ENCODE measurements around the gene COL25A1.

DNA sequence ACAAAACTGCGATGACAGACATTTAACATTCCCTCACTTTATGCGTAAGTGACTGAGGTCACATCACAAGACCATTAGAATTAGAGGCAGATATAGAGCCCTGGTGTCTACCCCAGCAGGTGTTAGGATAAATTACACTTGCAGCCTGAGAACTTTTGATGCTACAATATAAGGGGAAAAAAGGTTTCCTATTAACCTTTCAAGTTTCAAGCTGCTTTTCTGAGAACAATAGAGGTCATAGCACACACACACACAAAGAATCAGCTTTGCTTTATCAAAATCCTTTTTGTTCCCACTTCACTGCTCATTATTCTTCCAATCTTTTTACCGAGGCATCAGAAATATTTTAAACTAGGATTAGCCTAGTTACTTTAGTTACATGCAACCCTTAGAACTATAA is 119.8 kb downstream of the COL25A1 start:
- TF ChIP-seq, protein P1, sequence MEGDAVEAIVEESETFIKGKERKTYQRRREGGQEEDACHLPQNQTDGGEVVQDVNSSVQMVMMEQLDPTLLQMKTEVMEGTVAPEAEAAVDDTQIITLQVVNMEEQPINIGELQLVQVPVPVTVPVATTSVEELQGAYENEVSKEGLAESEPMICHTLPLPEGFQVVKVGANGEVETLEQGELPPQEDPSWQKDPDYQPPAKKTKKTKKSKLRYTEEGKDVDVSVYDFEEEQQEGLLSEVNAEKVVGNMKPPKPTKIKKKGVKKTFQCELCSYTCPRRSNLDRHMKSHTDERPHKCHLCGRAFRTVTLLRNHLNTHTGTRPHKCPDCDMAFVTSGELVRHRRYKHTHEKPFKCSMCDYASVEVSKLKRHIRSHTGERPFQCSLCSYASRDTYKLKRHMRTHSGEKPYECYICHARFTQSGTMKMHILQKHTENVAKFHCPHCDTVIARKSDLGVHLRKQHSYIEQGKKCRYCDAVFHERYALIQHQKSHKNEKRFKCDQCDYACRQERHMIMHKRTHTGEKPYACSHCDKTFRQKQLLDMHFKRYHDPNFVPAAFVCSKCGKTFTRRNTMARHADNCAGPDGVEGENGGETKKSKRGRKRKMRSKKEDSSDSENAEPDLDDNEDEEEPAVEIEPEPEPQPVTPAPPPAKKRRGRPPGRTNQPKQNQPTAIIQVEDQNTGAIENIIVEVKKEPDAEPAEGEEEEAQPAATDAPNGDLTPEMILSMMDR (IDR thresholded peaks at IDR 0.05; ENCODE audit: low read depth, low read length), result no peak
- TF ChIP-seq POLR2A (IDR thresholded peaks at IDR 0.05; ENCODE audit: extremely low read depth, insufficient read length) (no peak), MAX (IDR thresholded peaks at IDR 0.05; ENCODE audit: low read depth, low read length) (no peak)

Measured in NB4 (cell line).